ENCODE results near the gene TMED10.

DNA sequence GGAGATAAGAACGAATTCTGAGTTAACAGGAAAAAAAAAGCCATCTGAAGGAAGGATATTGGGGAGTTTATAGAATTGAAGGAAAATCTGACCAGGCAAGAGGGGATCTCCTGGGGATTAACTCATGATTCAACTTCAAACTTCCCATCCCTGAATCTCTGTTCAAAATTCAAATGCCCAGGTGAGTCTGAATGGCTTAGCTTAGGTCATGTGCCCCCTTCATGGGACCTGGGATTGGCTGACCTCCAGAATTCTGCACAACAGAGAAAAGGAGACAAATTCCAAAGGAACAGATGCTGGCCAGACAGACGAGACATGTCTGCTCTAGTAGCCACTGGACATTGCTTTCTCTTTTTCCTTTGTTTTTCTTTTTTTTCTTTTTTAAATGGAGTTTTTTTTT lies 26.2 kb upstream of the TMED10 start:
- TF ChIP-seq, protein P1, sequence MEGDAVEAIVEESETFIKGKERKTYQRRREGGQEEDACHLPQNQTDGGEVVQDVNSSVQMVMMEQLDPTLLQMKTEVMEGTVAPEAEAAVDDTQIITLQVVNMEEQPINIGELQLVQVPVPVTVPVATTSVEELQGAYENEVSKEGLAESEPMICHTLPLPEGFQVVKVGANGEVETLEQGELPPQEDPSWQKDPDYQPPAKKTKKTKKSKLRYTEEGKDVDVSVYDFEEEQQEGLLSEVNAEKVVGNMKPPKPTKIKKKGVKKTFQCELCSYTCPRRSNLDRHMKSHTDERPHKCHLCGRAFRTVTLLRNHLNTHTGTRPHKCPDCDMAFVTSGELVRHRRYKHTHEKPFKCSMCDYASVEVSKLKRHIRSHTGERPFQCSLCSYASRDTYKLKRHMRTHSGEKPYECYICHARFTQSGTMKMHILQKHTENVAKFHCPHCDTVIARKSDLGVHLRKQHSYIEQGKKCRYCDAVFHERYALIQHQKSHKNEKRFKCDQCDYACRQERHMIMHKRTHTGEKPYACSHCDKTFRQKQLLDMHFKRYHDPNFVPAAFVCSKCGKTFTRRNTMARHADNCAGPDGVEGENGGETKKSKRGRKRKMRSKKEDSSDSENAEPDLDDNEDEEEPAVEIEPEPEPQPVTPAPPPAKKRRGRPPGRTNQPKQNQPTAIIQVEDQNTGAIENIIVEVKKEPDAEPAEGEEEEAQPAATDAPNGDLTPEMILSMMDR (conservative IDR thresholded peaks at IDR 0.05; ENCODE audit: low read depth, low read length), result no peak
- TF ChIP-seq EZH2phosphoT487 (IDR thresholded peaks at IDR 0.05; ENCODE audit: borderline replicate concordance, low read length), result no peak
